NCI-H2081 treated with DMSO at 0.1 percent for 48 hours (cell line): ENCODE results near the gene C11orf16.
"Not testable (repeated sequence)": the region's sequence is repeated elsewhere in the genome, so short reads cannot be mapped to it uniquely, and the experiment has no call there.

Source experiments
- DNase-seq: peaks from one replicate; lab custom pipeline; 2025; lab: John Stamatoyannopoulos, UW

The C11orf16 gene

DNA sequence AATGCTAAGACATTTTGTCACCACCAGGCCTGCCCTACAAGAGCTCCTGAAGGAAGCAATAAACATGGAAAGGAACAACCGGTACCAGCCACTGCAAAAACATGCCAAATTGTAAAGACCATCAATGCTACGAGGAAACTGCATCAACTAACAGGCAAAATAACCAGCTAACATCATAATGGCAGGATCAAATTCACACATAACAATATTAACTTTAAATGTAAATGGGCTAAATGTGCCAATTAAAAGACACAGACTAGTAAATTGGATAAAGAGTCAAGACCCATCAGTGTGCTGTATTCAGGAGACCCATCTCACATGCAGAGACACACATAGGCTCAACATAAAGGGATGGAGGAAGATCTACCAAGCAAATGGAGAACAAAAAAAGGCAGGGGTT lies 41.6 kb downstream of the C11orf16 start:
- DNase-seq, result not testable (repeated sequence)

DNA sequence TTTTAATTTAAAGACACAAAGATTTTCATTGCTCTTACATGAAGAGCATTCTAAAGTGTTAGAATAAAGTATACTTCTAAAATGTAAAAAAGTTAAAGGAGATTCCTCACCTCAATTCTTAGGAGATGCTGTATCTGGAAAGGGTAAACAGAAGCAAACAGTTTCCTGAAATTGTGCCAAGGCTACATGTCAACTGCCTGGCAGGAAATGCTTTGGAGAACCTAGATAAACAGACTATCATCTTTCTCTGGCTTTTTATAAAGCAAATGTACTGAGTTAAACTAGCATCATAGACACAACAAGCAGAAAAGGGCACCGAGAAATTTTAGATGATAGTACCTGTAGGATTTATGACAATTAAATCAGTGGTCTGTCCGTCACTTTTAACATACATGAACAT lies 46.4 kb downstream of the C11orf16 start:
- no peak for DNase-seq

- DNase-seq, result not testable (repeated sequence)
Measured at GRCh38 chr11:8881585-8881984, 51.2 kb downstream of the C11orf16 start.

DNA sequence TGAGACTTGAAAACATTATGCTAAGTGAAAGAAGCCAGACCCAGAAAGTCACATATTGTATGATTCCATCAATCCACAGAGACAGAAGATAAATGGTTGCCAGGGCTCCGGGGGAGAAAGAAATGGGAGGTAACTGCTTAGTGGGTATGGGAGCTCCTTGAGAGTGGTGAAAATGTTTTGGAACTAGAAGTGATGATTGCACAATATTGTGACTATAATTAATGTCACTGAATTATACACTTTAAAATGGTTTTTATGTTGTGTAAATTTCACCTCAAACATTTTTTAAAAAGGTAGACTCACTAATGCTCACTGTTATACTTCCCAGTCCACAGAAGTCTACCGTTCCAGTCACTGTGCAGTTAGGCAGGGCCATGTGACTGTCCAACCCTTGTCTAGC lies 54.0 kb downstream of the C11orf16 start:
- DNase-seq, result no peak

- no peak for DNase-seq
Measured at GRCh38 chr11:8873741-8874405, 58.9 kb downstream of the C11orf16 start.

- no peak for DNase-seq
Measured at GRCh38 chr11:8871962-8872361, 60.8 kb downstream of the C11orf16 start.

- DNase-seq, result no peak
Measured at GRCh38 chr11:8871171-8871775, 61.5 kb downstream of the C11orf16 start.

GRCh38 chr11:8870411-8871170 lies 62.2 kb downstream of the C11orf16 start:
- no peak for DNase-seq
